GM23338 (cell line): ENCODE data around the gene DSCAML1. TPM values are rescaled to one million over a fixed set of nuclear protein-coding genes. Genes with fewer than 3 reads are reported as not detected.

Source experiments
- ATAC-seq: fragments of 200-7000 bp; cut with Tn5 transposase; 3 replicates; pipeline ENCODE4 v1.9.1; 2020
- DNase-seq: peaks from one replicate; pipeline ENCODE4 v3.0.0-alpha.2; 2015; ENCODE audit warnings: low spot score
- H2AFZ ChIP-seq: fragments of 200-600 bp; sonication (generic); 2 replicates; pipeline ENCODE4 v1.8.0; 2016; ENCODE audit warnings: antibody characterized with exemption, mild to moderate bottlenecking, moderate library complexity
- H3F3A ChIP-seq: fragments of 200-600 bp; sonication (generic); replicated peaks from 2 replicates; pipeline ENCODE4 v1.8.0; 2017; ENCODE audit warnings: antibody characterized with exemption, mixed run types, low read depth
- H3K27ac ChIP-seq: fragments of 200-600 bp; sonication (generic); 2 replicates; pipeline ENCODE4 v1.6.1; 2016; ENCODE audit warnings: low read depth
- H3K27me3 ChIP-seq: fragments of 200-600 bp; sonication (generic); 2 replicates; pipeline ENCODE4 v1.8.0; 2016; ENCODE audit warnings: mild to moderate bottlenecking, mixed run types, moderate library complexity; ENCODE audit not compliant: insufficient read depth
- H3K36me3 ChIP-seq: fragments of 200-600 bp; sonication (generic); 2 replicates; pipeline ENCODE4 v1.8.0; 2016; ENCODE audit warnings: mild to moderate bottlenecking; ENCODE audit not compliant: insufficient read depth
- H3K4me1 ChIP-seq: fragments of 200-600 bp; sonication (generic); 2 replicates; pipeline ENCODE4 v1.8.0; 2016; ENCODE audit warnings: mild to moderate bottlenecking, moderate library complexity; ENCODE audit not compliant: insufficient read depth
- H3K4me2 ChIP-seq: fragments of 200-600 bp; sonication (generic); 2 replicates; pipeline ENCODE4 v1.7.1; 2017; ENCODE audit warnings: mixed run types
- H3K4me3 ChIP-seq: fragments of 200-600 bp; sonication (generic); 2 replicates; pipeline ENCODE4 v1.6.1; 2016; ENCODE audit warnings: mixed run types
- H3K79me2 ChIP-seq: fragments of 200-600 bp; sonication (generic); replicated peaks from 2 replicates; pipeline ENCODE4 v1.8.0; 2017; ENCODE audit warnings: mild to moderate bottlenecking; ENCODE audit not compliant: insufficient read depth
- H3K9me2 ChIP-seq: fragments of 200-600 bp; sonication (generic); 2 replicates; pipeline ENCODE4 v1.8.0; 2017; ENCODE audit not compliant: insufficient read depth
- H4K20me1 ChIP-seq: fragments of 200-600 bp; sonication (generic); replicated peaks from 2 replicates; pipeline ENCODE4 v1.8.0; 2017; ENCODE audit warnings: mild to moderate bottlenecking; ENCODE audit not compliant: insufficient read depth
- H3K27ac Mint-ChIP-seq: 2 replicates; pipeline ENCODE4 v1.8.0; 2020; ENCODE audit warnings: inconsistent platforms, mild to moderate bottlenecking, moderate library complexity, mixed read lengths
- H3K27me3 Mint-ChIP-seq: 3 replicates; pipeline ENCODE4 v1.8.0; 2022; ENCODE audit warnings: low read depth, mild to moderate bottlenecking, moderate library complexity, mixed read lengths, inconsistent platforms; ENCODE audit not compliant: insufficient read depth, poor library complexity
- H3K36me3 Mint-ChIP-seq: 3 replicates; pipeline ENCODE4 v1.8.0; 2021; ENCODE audit warnings: low read depth, mild to moderate bottlenecking, inconsistent platforms, moderate library complexity, mixed read lengths
- H3K4me1 Mint-ChIP-seq: 3 replicates; pipeline ENCODE4 v1.8.0; 2020; ENCODE audit warnings: mild to moderate bottlenecking, inconsistent platforms, mixed read lengths
- H3K4me3 Mint-ChIP-seq: 3 replicates; pipeline ENCODE4 v1.8.0; 2021; ENCODE audit warnings: moderate library complexity, mild to moderate bottlenecking, inconsistent platforms, mixed read lengths
- H3K9me3 Mint-ChIP-seq: 3 replicates; pipeline ENCODE4 v1.8.0; 2020; ENCODE audit warnings: moderate library complexity, mild to moderate bottlenecking, inconsistent platforms, mixed read lengths
- EZH2phosphoT487 ChIP-seq: fragments of 200-600 bp; sonication (generic); IDR thresholded peaks from one replicate; pipeline ENCODE4 v1.8.1; 2018; ENCODE audit warnings: antibody characterized with exemption; ENCODE audit not compliant: unreplicated experiment
- JUNB ChIP-seq: IDR thresholded peaks from one replicate; pipeline ENCODE4 v1.6.1; 2016; ENCODE audit warnings: antibody characterized with exemption; ENCODE audit not compliant: unreplicated experiment
- POLR2AphosphoS5 ChIP-seq: IDR thresholded peaks from 2 replicates; pipeline ENCODE4 v1.6.1; 2016; ENCODE audit warnings: antibody characterized with exemption, low read depth
- polyA plus RNA-seq: library from polyadenylated mRNA; unstranded; fragments of >200 nt; fragmentation: Nextera tagmentation; extraction: Ambion mirVana; gene quantifications from 2 replicates; pipeline ENCODE4 v1.2.1, GENCODE V29; 2016
- total RNA-seq: library from RNA; depleted of rRNA; stranded (reverse); fragments of >200 nt; shearing (Covaris generic); gene quantifications from 2 replicates; pipeline ENCODE4 v1.2.3, GENCODE V29; 2014
- TF ChIP-seq, protein P1 (sequence below): fragments of 250-450 bp; sonication (Bioruptor Pico); IDR thresholded peaks from 2 replicates; pipeline ENCODE4 v1.5.0; 2020; ENCODE audit warnings: mild to moderate bottlenecking, moderate library complexity
- TF ChIP-seq, protein P2 (sequence below): IDR thresholded peaks from 2 replicates; pipeline ENCODE4 v1.6.1; 2016; ENCODE audit warnings: antibody characterized with exemption
- TF ChIP-seq, protein P3 (sequence below): IDR thresholded peaks from one replicate; pipeline ENCODE4 v1.6.1; 2018; ENCODE audit warnings: antibody characterized with exemption; ENCODE audit not compliant: unreplicated experiment

Gene DSCAML1
- total and polyA plus RNA-seq, 2 experiments from 2014 or later, result 0.17 TPM; not detected in 1

DNA sequence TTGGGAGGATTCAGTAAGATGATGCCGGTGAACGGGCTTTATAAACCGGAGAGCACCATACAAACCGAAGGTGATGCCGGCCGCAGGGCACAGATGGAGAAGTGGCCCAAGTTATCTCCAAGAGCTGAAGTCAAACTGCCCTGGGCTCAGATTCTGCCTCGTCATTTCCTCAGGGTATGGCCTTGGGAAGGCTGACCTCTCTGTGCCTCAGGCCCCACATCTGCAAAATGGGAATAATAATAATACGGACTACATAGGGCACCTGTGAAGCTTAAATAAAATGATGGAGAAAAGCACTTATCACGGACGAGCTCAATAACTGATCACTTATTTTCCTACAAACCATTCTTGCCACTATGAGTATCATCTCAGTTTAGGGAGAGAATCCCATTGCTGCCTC is 29.9 kb downstream of the DSCAML1 start:
- ATAC-seq, result no peak

More for the DNA sequence above, 29.9 kb downstream of the DSCAML1 start:
- Histone ChIP-seq H3K27me3 (no peaks in the 10 kb centered on the region), H3K27ac (no peak overlapping the region), H3K4me2 (no peak overlapping the region), H2AFZ (no peak overlapping the region), H3K79me2 (no peaks in the 10 kb centered on the region), H3K4me1 (no peaks in the 10 kb centered on the region), H3F3A (no peaks in the 10 kb centered on the region), H3K4me3 (no peak overlapping the region), H3K9me2 (no peaks in the 10 kb centered on the region), H4K20me1 (no peaks in the 10 kb centered on the region), H3K36me3 (no peaks in the 10 kb centered on the region)
- H3K4me3 Mint-ChIP-seq, result no peak overlapping the region
- H3K36me3 Mint-ChIP-seq, result no peaks in the 10 kb centered on the region
- TF ChIP-seq EZH2phosphoT487 (no peak), JUNB (no peak), POLR2AphosphoS5 (no peak)
- TF ChIP-seq, protein P1, sequence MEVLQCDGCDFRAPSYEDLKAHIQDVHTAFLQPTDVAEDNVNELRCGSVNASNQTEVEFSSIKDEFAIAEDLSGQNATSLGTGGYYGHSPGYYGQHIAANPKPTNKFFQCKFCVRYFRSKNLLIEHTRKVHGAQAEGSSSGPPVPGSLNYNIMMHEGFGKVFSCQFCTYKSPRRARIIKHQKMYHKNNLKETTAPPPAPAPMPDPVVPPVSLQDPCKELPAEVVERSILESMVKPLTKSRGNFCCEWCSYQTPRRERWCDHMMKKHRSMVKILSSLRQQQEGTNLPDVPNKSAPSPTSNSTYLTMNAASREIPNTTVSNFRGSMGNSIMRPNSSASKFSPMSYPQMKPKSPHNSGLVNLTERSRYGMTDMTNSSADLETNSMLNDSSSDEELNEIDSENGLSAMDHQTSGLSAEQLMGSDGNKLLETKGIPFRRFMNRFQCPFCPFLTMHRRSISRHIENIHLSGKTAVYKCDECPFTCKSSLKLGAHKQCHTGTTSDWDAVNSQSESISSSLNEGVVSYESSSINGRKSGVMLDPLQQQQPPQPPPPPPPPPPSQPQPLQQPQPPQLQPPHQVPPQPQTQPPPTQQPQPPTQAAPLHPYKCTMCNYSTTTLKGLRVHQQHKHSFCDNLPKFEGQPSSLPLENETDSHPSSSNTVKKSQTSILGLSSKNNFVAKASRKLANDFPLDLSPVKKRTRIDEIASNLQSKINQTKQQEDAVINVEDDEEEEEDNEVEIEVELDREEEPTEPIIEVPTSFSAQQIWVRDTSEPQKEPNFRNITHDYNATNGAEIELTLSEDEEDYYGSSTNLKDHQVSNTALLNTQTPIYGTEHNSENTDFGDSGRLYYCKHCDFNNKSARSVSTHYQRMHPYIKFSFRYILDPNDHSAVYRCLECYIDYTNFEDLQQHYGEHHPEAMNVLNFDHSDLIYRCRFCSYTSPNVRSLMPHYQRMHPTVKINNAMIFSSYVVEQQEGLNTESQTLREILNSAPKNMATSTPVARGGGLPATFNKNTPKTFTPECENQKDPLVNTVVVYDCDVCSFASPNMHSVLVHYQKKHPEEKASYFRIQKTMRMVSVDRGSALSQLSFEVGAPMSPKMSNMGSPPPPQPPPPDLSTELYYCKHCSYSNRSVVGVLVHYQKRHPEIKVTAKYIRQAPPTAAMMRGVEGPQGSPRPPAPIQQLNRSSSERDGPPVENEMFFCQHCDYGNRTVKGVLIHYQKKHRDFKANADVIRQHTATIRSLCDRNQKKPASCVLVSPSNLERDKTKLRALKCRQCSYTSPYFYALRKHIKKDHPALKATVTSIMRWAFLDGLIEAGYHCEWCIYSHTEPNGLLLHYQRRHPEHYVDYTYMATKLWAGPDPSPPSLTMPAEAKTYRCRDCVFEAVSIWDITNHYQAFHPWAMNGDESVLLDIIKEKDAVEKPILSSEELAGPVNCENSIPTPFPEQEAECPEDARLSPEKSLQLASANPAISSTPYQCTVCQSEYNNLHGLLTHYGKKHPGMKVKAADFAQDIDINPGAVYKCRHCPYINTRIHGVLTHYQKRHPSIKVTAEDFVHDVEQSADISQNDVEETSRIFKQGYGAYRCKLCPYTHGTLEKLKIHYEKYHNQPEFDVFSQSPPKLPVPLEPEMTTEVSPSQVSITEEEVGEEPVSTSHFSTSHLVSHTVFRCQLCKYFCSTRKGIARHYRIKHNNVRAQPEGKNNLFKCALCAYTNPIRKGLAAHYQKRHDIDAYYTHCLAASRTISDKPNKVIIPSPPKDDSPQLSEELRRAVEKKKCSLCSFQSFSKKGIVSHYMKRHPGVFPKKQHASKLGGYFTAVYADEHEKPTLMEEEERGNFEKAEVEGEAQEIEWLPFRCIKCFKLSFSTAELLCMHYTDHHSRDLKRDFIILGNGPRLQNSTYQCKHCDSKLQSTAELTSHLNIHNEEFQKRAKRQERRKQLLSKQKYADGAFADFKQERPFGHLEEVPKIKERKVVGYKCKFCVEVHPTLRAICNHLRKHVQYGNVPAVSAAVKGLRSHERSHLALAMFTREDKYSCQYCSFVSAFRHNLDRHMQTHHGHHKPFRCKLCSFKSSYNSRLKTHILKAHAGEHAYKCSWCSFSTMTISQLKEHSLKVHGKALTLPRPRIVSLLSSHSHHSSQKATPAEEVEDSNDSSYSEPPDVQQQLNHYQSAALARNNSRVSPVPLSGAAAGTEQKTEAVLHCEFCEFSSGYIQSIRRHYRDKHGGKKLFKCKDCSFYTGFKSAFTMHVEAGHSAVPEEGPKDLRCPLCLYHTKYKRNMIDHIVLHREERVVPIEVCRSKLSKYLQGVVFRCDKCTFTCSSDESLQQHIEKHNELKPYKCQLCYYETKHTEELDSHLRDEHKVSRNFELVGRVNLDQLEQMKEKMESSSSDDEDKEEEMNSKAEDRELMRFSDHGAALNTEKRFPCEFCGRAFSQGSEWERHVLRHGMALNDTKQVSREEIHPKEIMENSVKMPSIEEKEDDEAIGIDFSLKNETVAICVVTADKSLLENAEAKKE (CRISPR knock-in tag), result no peak
- TF ChIP-seq, protein P2, sequence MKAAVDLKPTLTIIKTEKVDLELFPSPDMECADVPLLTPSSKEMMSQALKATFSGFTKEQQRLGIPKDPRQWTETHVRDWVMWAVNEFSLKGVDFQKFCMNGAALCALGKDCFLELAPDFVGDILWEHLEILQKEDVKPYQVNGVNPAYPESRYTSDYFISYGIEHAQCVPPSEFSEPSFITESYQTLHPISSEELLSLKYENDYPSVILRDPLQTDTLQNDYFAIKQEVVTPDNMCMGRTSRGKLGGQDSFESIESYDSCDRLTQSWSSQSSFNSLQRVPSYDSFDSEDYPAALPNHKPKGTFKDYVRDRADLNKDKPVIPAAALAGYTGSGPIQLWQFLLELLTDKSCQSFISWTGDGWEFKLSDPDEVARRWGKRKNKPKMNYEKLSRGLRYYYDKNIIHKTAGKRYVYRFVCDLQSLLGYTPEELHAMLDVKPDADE, result no peak
- TF ChIP-seq, protein P3, sequence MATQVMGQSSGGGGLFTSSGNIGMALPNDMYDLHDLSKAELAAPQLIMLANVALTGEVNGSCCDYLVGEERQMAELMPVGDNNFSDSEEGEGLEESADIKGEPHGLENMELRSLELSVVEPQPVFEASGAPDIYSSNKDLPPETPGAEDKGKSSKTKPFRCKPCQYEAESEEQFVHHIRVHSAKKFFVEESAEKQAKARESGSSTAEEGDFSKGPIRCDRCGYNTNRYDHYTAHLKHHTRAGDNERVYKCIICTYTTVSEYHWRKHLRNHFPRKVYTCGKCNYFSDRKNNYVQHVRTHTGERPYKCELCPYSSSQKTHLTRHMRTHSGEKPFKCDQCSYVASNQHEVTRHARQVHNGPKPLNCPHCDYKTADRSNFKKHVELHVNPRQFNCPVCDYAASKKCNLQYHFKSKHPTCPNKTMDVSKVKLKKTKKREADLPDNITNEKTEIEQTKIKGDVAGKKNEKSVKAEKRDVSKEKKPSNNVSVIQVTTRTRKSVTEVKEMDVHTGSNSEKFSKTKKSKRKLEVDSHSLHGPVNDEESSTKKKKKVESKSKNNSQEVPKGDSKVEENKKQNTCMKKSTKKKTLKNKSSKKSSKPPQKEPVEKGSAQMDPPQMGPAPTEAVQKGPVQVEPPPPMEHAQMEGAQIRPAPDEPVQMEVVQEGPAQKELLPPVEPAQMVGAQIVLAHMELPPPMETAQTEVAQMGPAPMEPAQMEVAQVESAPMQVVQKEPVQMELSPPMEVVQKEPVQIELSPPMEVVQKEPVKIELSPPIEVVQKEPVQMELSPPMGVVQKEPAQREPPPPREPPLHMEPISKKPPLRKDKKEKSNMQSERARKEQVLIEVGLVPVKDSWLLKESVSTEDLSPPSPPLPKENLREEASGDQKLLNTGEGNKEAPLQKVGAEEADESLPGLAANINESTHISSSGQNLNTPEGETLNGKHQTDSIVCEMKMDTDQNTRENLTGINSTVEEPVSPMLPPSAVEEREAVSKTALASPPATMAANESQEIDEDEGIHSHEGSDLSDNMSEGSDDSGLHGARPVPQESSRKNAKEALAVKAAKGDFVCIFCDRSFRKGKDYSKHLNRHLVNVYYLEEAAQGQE, result no peak
- DNase-seq, result no peak
- no peaks in the 10 kb centered on the region for H3K9me3 Mint-ChIP-seq
- peaks cover 2% of the 10 kb centered on the region for H3K27me3 Mint-ChIP-seq
- H3K27ac Mint-ChIP-seq, result no peak overlapping the region
- H3K4me1 Mint-ChIP-seq, result peaks cover 7% of the 10 kb centered on the region
